NCI-H2029 (cell line): ENCODE results near the gene IFI16.

Experiments used
- DNase-seq: peaks from one replicate; lab custom pipeline; 2025; lab: John Stamatoyannopoulos, UW

The IFI16 gene

GRCh38 chr1:159065106-159065505 lies 55.4 kb downstream of the IFI16 start:
- no peak for DNase-seq

DNA sequence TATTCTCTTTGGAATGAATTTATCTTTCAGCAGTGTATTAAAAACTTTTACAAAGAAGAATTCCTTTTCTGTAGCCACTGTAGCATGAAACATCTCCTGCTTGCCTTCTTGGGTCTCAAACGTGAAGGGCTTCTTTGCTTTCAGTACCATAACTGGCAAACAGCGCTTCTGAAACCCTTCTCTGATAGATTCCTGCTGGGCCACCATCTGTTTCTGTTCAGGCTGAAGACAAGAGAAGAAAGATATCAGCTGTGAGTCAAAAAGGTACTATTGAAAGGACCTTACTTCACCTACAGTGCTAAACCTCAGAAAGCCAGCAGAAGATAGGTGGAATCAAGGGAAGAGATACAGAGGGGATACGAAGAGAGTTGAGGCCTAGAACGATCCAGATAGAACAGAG lies 56.4 kb downstream of the IFI16 start:
- no peak for DNase-seq

DNA sequence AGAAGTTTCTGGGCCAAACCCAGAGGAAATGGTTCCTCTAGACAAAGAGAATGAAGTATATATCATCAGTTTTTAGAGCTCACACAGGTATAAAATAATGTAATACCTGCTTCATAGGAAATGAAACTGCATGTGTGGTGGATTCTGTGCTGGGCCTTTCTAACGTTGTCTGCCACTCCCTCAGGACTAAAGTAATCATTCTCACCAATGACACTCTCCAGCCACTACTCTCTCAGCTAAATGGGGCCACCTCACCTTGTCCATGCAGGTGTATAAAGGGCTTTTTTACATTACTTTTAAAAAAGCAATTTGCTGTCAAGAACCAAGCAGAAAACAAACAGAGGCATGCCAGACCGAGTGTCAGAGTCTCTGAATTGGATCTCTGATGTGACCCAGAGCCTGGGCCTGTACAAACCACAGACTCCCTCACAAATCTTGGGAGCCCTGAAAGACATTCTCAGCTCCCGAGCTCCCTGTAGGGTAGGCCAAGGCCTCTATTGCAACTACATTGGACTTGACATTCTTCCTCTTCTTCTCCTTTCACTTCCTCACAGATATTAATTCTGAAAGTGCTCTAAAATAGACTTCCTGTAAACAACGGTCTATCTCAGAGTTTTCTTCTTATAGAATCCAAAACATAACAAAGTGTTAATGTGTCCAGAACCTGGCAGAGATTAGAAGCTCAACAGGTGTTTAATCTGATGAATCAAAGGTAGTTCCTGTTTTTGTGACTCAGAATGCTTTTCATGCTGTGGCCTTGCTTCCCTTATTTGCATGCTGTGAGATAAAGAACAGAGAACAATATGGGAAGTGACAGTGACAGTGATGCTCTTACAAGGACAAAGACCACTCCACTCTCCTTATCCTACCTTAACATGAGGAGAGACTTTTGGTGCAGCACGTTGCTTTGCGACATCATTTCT lies 58.3 kb downstream of the IFI16 start:
- DNase-seq = no peak

- DNase-seq = no peak
These were observed 59.2 kb downstream of the IFI16 start for GRCh38 chr1:159068886-159069285.

- peak; percentile 50 for DNase-seq
These were observed 62.4 kb downstream of the IFI16 start for GRCh38 chr1:159071970-159072582.

DNA sequence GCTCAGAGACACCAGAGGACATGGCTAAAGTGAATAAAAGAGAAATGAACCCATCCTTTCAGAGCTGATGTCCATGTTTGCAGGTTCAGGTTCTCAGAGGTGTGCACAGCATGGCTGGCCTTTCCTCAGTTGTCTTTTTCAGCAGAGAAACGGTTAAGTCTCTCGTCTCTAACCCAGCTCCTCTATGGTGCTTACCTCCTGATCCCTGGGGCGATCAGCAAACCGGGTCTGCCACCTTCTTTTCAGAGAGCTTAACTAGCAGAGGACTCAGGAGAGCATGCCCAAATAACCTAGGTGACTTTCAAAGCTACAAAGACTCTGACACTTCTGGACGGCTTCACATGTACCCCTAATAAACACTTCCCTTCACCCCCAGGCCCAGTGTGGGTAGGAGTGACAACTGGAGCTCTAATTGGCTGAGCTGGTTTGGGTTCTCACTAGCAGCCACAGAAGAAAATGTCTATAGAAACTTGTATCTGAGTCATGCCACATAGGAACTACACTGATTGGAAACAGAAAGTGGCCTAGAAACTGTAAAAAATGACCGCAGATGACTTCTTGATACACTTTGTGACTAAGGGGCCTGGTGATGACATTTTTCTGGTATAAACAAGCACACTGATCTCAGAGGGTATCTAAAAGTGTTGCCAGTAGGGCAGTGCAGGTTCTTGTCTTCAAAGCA lies 66.9 kb downstream of the IFI16 start, which contains the start of gene AIM2:
Gene AIM2 (minus strand): TSS at position 329 of the 682 bp plus-strand sequence. CDS start 3,267 bp downstream, outside the sequence.
- DNase-seq = no peak

- DNase-seq = no peak
These were observed 67.6 kb downstream of the IFI16 start for GRCh38 chr1:159077120-159077961.

DNA sequence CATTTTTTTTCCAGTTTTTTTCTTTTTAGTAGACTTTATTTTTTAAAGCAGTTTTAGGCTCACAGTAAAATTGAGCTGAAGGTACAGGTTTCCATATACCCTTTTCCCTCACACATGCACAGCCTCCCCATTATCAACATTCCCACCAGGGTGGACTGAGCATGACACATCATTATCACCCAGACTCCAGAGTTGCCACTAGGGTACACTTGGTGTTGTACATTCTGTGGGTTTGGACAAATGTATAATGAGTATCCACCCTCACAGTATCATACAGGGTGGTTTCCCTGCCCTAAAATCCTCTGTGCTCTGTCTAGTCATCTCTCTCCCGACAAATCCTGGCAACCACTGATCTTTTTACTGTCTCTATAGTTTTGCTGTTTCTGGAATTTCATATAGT lies 69.8 kb downstream of the IFI16 start:
- no peak for DNase-seq

DNA sequence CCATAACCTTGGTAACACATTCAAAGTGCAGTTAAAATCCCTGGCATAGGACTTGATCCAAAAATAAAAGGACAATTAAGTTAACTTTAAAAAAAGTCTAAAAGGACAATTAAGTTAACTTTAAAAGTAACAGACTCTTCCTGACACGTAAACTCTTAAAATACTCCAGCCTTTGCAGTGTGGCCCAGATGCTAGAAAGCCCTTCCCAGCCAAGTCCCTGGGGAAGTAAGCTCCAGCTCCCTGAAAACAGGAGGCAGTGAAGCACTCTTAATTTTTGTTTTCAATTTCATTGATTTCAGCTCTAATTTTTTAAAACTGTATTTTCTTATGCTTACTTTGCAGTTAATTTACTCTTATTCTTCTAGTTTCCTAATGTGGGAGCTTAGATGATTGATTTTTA lies 71.9 kb downstream of the IFI16 start:
- DNase-seq = no peak

DNA sequence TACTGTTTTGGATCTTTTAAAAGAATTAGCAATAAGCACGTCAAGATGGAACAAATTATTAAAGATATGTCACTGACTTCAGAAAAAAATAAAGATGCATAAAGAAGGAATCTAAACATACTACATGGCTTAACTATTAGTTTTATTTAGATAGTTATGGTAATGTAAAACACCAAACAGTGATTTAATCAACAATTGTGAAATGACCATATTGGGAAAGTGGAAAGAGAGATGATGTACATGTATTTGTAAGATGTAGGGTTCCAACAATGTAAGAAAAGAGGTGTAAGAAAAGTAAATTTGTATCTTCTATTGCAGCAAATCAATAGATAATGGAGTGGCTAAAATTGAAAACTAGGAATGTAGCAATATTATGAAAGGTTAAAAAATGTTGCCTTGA lies 73.3 kb downstream of the IFI16 start:
- no peak for DNase-seq

GRCh38 chr1:159084152-159084551 lies 74.4 kb downstream of the IFI16 start:
- no peak for DNase-seq

GRCh38 chr1:159084867-159085266 lies 75.2 kb downstream of the IFI16 start:
- no peak for DNase-seq

GRCh38 chr1:159088050-159088449 lies 78.3 kb downstream of the IFI16 start:
- no peak for DNase-seq

GRCh38 chr1:159088546-159089183 lies 79.0 kb downstream of the IFI16 start:
- no peak for DNase-seq

DNA sequence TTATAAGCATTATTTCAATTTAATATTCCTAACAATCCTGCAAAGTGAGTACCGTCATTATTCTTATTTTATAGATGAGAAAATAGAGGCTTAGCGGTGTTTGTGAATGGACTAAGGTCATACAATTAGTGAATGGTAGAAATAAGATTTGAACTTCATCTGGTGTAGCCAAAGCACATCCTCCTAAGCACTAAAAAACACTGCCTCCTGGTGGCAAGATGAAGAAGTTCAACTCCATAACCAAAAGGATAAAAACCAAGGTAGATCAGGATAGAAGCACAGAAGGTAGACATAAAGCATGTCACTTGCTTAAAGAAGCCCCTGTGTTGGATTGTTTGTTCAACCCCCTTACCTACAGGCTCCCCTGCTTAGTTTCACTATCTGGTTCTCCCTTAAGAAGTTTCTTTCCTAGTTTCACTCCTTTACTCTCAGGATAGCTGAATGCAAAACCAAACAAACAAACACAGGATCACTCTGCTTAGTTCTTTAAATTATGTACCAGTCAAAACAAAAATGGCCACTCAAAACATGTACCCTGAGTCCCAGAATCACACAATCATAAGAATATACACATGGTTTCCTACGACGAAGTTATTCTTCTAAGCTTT lies 79.6 kb downstream of the IFI16 start:
- DNase-seq = no peak

DNA sequence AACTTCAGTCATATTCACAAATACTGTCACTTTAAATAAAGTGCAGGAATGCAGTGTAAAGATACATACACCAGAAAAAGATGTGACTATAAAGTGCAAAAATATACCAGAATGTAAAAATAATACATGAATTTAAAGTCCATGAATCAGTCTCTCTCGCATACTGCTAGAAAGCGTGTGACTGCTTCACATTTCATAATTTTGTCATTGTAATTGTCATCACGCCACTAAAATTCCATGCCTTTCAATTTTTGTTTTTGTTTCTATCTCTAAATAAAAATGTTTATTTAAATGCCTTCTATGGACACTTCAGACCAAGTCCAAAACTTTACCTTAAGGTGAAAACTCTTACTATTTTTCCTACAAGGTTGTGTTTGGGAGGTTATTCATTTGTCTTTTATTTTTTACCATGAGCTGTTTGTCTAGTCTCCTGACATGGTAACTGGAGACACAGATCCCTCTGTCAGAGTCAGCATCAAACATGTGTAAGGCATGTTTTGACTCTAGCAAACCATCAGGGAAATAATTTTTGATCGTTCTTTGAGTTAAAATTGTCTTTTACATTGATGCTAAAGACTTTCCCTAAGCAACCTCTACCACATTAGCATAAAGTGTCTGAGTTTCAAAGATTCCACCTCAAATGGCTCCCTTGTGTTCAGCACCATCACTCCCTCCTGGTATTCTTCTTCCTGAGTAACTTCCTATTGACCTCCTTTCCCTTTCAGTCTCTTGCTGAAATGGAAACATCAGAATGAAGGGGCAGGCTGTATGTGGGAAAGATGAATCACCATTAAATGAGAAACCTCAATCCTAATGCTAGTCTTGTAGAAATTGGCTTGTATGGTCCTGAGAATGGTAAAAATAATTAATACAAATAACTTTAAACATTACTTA lies 80.8 kb downstream of the IFI16 start:
- DNase-seq = no peak

DNA sequence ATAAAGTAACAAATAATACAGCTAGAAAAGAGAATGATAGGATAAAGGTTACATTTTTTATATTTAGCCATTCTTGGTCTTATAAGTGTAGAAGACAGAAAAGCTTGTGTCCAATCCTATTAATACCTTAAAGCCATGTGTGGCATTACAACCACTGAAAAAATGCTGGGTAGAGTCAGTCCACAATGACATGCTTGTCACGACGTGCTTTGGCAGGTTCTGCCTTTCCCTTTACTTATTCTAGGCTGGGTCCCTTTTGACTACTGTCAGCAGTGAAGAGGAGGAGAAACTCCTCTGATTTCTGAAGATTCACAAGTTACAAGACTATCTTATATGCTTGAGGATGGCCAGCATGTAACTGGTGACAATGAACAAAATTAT lies 81.5 kb downstream of the IFI16 start:
- no peak for DNase-seq

DNA sequence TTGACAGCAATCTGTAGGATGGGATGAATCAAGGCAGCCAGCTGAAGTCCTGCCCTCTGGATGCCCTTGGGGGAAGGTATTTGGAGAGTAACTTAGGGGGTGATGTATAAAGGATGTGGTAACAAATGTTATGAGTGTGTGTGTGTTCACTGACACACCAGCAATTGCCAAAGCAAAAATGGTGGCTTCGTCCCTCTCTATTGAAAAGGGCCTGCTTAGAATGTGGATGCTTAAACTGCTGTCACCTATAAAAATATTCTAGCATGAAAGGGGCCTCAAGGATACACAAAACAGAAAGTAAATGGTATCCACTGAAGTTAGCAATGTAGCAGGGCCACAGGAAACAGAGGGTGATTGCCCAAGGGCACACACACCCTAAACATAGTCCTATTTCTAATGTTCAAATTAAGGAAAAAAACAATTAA lies 81.9 kb downstream of the IFI16 start:
- DNase-seq = no peak

DNA sequence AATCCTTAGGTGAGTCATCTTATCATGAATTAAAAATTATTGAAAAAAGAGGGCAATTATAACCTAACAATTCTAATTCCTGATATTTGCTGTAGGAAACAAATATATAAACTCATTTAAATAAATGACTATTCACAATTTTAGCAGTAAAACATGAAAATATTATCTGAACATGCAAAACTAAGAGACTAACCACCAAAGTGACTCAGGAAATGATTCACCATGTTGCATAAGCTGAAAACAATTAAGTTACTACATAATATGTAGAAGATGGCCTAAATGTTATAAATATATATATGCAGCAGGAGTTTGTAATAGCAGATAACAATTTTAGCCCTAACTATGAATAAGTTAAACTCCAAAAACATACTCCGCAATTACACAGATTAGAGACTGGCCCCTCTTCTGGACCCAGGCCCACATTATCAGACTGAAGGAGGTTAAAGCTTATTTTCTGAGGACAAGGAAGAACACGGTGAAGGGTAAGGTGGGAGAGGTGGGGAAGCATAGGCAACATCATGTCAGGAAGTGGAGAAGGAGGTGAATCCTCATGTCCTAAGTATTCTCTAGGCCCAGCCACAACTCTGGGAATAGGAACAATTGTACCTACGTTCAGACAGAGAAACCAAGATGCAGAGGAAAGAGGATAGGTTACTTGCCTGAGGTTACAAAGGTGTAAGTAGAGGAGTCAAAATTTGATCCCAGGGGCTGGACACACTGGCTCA lies 82.5 kb downstream of the IFI16 start:
- DNase-seq = no peak
